ENCODE data around the gene RBX1.

The RBX1 gene

DNA sequence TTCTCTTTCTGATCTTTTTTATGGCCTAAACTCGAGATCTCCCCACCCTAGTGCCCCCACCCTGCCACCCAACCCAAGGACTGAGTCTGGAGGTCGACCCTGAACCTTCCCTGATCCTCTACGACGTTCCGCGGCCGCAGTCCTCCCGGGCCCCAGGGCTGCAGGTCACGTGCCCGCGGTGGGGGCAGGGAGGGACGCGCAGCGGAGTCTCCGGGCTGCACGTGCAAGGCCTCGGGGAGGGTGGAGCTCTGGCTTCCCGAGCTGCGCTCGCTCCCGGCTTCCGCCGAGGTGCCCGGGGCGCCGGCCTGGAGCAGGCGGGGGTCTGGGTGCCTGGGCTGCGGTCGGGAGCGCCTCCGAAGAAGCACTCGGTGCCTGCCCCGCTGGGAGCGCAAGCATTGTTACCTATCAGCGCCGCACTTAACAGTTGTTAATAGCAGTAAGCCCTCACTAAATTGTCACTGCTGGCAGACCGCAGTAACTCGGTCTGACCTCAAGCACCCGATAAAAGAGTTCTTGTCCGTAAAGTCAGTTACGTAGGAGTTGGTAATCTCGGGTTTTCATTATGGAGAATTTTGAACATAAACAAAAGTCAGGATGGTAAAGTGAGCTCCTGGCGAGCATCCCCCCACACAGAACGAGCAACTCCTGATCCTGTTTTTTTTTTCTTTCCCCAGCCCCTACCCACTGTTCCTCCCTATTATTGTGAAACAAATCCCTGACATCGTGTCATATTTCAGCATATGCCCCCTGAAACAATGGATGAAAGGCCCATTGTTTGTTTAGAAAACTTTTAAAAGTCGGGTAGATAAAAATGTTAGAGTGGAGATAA lies 71.5 kb downstream of the RBX1 start:
- DNase-seq (ENCODE audit: low spot score): peak; percentile 86

Measured in AG08395 (cell line).